ENCODE measurements around the gene TMEM258.

TMEM258 gene

DNA sequence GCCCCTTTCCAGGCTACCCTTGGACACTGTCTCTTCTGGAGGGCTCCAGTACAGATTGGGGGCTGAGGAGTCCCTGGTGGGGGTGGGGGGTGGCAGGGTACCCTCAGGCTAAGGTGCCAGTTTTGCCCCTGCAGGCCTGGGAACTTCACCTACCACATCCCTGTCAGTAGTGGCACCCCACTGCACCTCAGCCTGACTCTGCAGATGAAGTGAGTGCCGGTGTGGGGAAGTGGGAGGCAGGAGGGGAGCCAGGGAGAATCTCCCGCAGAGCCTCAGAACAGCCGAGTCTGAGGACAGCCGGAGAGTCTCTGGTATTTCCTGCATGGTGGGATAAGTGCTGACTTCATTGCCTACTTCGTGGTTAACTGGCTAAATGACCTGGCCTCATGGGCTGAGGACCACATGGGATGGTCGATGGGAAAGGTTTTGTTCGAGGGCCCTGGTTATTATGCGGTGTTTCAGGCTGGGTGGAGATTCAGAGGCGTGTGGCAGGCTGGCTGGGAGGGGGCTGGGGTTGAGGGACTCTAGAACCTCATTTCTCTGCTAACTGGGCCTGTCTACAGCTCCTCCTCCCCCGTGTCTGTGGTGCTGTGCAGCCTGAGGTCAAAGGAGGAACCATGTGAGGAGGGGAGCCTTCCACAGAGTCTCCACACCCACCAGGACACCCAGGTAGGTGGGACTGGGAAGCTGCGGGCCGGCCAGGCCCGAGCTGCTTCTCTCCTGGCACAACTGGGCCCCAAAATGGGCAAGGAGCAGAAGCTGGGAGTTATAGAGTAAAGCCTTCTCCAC is 8.5 kb downstream of the TMEM258 start:
- no peak overlapping the region for H3K27ac ChIP-seq (ENCODE audit: low read depth, low read length)
- H3K36me3 ChIP-seq (ENCODE audit: control insufficient read depth, insufficient read depth, low read length), result peaks cover 8% of the 10 kb centered on the region

DNA sequence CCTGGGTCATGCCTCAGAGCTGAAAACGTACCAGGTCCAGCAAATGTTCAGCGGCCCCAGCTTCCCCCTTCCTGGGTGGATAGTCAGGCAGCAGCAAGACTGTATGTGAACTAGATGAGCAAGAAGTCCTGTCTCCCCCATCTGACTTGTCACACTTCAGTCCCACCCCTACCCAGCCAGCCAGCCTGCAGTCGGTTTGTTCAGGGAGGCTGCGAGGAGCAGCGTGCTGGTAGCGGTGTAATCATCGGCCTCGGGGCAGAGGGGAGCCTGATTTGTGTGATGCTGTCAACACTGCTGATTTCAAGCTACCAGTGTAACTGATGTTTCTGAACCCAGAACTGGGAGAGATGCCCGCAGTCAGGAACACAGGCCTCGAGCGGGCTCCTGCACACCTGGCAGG is 9.6 kb downstream of the TMEM258 start:
- Histone ChIP-seq H3K79me1 (ENCODE audit: low read length) (no peaks in the 10 kb centered on the region), H3K36me3 (ENCODE audit: control insufficient read depth, insufficient read depth, low read length) (peaks cover 5% of the 10 kb centered on the region), H2BK5ac (ENCODE audit: low read length) (no peak overlapping the region), H3K56ac (ENCODE audit: low read length) (no peak overlapping the region), H3K18ac (ENCODE audit: low read length) (no peak overlapping the region), H3K4ac (ENCODE audit: low read depth, low read length) (no peak overlapping the region), H3K27me3 (ENCODE audit: insufficient read depth, low read length, poor library complexity) (no peaks in the 10 kb centered on the region), H2BK120ac (ENCODE audit: low read depth, low read length) (no peak overlapping the region), H3K4me1 (ENCODE audit: control insufficient read depth, low read depth, low read length) (no peaks in the 10 kb centered on the region), H3K79me2 (ENCODE audit: control insufficient read depth, insufficient read depth, low read length) (no peaks in the 10 kb centered on the region), H3K23ac (ENCODE audit: low read length) (no peak overlapping the region), H2BK15ac (replicated peaks; ENCODE audit: low read depth) (no peak overlapping the region), H3K4me3 (ENCODE audit: low read length) (no peak overlapping the region), H4K5ac (ENCODE audit: low read length) (no peak overlapping the region), H4K8ac (ENCODE audit: low read depth, low read length) (no peak overlapping the region), H3K4me2 (ENCODE audit: low read length) (no peak overlapping the region), H3K9ac (ENCODE audit: low read length) (no peak overlapping the region), H3K27ac (ENCODE audit: low read depth, low read length) (no peak overlapping the region), H2AK5ac (ENCODE audit: low read length) (no peak overlapping the region)
- no peak for DNase-seq
- WGBS (ENCODE audit: extremely low coverage, insufficient coverage, low lambda C conversion rate), result no CpG with 5 or more reads among the region's 11 CpGs

More for the DNA sequence above, 8.5 kb downstream of the TMEM258 start:
- no peak overlapping the region for H3K4me2 ChIP-seq (ENCODE audit: low read length)
- H2BK5ac ChIP-seq (ENCODE audit: low read length), result no peak overlapping the region
- no peaks in the 10 kb centered on the region for H3K79me1 ChIP-seq (ENCODE audit: low read length)
- no CpG with 5 or more reads among the region's 13 CpGs for WGBS (ENCODE audit: extremely low coverage, insufficient coverage, low lambda C conversion rate)
- H4K8ac ChIP-seq (ENCODE audit: low read depth, low read length), result no peak overlapping the region
- DNase-seq, result peak; percentile 54
- no peaks in the 10 kb centered on the region for H3K4me1 ChIP-seq (ENCODE audit: control insufficient read depth, low read depth, low read length)
- no peak overlapping the region for H2BK120ac ChIP-seq (ENCODE audit: low read depth, low read length)
- H3K4ac ChIP-seq (ENCODE audit: low read depth, low read length), result no peak overlapping the region
- H3K27me3 ChIP-seq (ENCODE audit: insufficient read depth, low read length, poor library complexity), result no peaks in the 10 kb centered on the region
- no peaks in the 10 kb centered on the region for H3K79me2 ChIP-seq (ENCODE audit: control insufficient read depth, insufficient read depth, low read length)
- no peak overlapping the region for H3K9ac ChIP-seq (ENCODE audit: low read length)
- no peak overlapping the region for H3K18ac ChIP-seq (ENCODE audit: low read length)
- H2BK15ac ChIP-seq (replicated peaks; ENCODE audit: low read depth), result no peak overlapping the region
- H3K56ac ChIP-seq (ENCODE audit: low read length), result no peak overlapping the region
- H2AK5ac ChIP-seq (ENCODE audit: low read length), result no peak overlapping the region
- H4K5ac ChIP-seq (ENCODE audit: low read length), result no peak overlapping the region
- no peak overlapping the region for H3K4me3 ChIP-seq (ENCODE audit: low read length)
- H3K23ac ChIP-seq (ENCODE audit: low read length), result no peak overlapping the region

DNA sequence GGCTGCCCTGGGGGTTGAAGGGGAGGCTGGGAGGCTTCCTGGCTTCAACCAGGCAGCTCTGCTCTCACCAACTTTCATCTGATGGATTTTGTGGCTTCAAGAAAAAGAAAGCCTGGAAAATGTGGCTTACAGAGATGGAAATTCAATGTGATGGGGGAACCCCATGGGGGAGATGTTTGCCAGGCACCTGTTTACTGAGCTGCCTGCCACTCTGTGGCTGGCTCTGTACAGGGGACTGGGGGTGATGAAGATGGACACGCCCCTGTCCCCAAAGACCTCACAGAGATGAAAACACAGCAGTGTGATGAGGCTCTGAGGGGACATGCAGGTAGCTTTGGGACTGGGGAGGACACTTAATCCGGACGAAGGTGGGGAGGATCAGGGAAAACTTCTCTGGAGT is 10.1 kb downstream of the TMEM258 start:
- Histone ChIP-seq H3K18ac (ENCODE audit: low read length) (no peak overlapping the region), H3K56ac (ENCODE audit: low read length) (no peak overlapping the region), H3K9ac (ENCODE audit: low read length) (no peak overlapping the region), H3K23ac (ENCODE audit: low read length) (no peak overlapping the region), H3K79me2 (ENCODE audit: control insufficient read depth, insufficient read depth, low read length) (no peaks in the 10 kb centered on the region), H3K36me3 (ENCODE audit: control insufficient read depth, insufficient read depth, low read length) (peaks cover 3% of the 10 kb centered on the region), H4K8ac (ENCODE audit: low read depth, low read length) (no peak overlapping the region), H3K4ac (ENCODE audit: low read depth, low read length) (no peak overlapping the region), H2BK5ac (ENCODE audit: low read length) (no peak overlapping the region), H3K27me3 (ENCODE audit: insufficient read depth, low read length, poor library complexity) (no peaks in the 10 kb centered on the region), H3K27ac (ENCODE audit: low read depth, low read length) (no peak overlapping the region), H3K4me1 (ENCODE audit: control insufficient read depth, low read depth, low read length) (no peaks in the 10 kb centered on the region), H3K79me1 (ENCODE audit: low read length) (no peaks in the 10 kb centered on the region), H3K4me3 (ENCODE audit: low read length) (no peak overlapping the region), H2BK15ac (replicated peaks; ENCODE audit: low read depth) (no peak overlapping the region), H4K5ac (ENCODE audit: low read length) (no peak overlapping the region), H2AK5ac (ENCODE audit: low read length) (no peak overlapping the region), H2BK120ac (ENCODE audit: low read depth, low read length) (no peak overlapping the region), H3K4me2 (ENCODE audit: low read length) (no peak overlapping the region)
- DNase-seq, result no peak
- no CpG with 5 or more reads among the region's 3 CpGs for WGBS (ENCODE audit: extremely low coverage, insufficient coverage, low lambda C conversion rate)

DNA sequence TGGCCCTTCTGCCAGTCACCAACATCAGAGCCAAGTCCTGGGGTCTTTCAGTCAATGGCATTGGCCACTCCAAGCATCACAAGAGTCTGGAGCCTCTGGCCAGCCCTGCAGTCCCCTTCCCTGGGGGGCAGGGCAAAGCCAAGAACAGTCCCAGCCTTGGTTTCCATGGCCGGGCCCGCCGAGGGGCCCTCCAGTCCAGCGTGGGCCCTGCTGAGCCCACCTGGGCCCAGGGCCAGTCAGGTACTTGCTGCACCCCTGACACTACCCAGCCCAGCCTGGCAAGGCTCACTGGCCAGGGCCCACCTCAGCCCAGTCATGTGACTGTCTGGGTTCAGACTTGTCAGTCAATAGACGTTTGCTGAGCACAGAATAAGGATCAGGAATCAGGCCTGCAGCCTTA is 10.8 kb downstream of the TMEM258 start:
- no peaks in the 10 kb centered on the region for H3K79me1 ChIP-seq (ENCODE audit: low read length)
- no peak overlapping the region for H2BK15ac ChIP-seq (replicated peaks; ENCODE audit: low read depth)
- no peak overlapping the region for H4K8ac ChIP-seq (ENCODE audit: low read depth, low read length)
- no peaks in the 10 kb centered on the region for H3K4me1 ChIP-seq (ENCODE audit: control insufficient read depth, low read depth, low read length)
- no peak for DNase-seq
- H3K36me3 ChIP-seq (ENCODE audit: control insufficient read depth, insufficient read depth, low read length), result peaks cover under 1% of the 10 kb centered on the region
- WGBS (ENCODE audit: extremely low coverage, insufficient coverage, low lambda C conversion rate), result no CpG with 5 or more reads among the region's 5 CpGs
- no peak overlapping the region for H2AK5ac ChIP-seq (ENCODE audit: low read length)
- no peak overlapping the region for H2BK5ac ChIP-seq (ENCODE audit: low read length)
- no peak overlapping the region for H3K18ac ChIP-seq (ENCODE audit: low read length)
- H3K4me2 ChIP-seq (ENCODE audit: low read length), result no peak overlapping the region
- no peaks in the 10 kb centered on the region for H3K79me2 ChIP-seq (ENCODE audit: control insufficient read depth, insufficient read depth, low read length)
- H3K27ac ChIP-seq (ENCODE audit: low read depth, low read length), result no peak overlapping the region
- H3K27me3 ChIP-seq (ENCODE audit: insufficient read depth, low read length, poor library complexity), result no peaks in the 10 kb centered on the region
- H3K4ac ChIP-seq (ENCODE audit: low read depth, low read length), result no peak overlapping the region
- H3K4me3 ChIP-seq (ENCODE audit: low read length), result no peak overlapping the region
- no peak overlapping the region for H3K9ac ChIP-seq (ENCODE audit: low read length)
- no peak overlapping the region for H3K23ac ChIP-seq (ENCODE audit: low read length)
- no peak overlapping the region for H4K5ac ChIP-seq (ENCODE audit: low read length)
- no peak overlapping the region for H2BK120ac ChIP-seq (ENCODE audit: low read depth, low read length)
- no peak overlapping the region for H3K56ac ChIP-seq (ENCODE audit: low read length)

DNA sequence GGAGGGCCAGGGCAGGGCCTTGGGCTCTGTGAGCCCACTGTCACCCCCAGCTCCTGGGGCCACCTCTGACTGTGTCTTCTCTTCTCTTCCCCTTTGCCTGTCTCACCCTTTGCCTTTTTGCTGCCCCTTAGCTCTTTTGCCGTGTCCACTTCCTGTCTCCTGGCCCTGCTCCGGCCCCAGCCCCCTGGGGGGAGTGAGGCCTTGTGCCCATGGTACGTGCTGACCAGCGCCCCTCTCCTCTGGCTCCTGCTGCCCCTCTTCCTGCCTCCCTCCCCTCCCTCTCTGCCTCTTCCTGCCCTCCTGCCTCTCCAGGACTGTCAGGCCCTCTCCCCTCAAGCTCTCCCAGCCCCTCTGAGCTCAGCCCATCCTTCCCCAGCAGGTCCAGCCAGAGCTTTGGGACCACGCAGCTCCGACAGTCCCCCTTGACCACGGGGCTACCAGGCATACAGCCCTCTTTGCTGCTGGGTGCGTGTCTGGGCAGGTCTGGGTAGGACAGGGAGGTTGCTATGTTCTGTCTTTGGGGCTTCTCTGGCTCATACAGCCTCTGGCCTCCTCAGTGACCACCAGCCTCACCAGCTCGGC is 11.7 kb downstream of the TMEM258 start:
- H3K56ac ChIP-seq (ENCODE audit: low read length), result no peak overlapping the region

More for the DNA sequence above, 11.7 kb downstream of the TMEM258 start:
- Histone ChIP-seq H3K79me1 (ENCODE audit: low read length) (no peaks in the 10 kb centered on the region), H2BK5ac (ENCODE audit: low read length) (no peak overlapping the region), H4K8ac (ENCODE audit: low read depth, low read length) (no peak overlapping the region), H3K4me3 (ENCODE audit: low read length) (no peak overlapping the region), H3K27ac (ENCODE audit: low read depth, low read length) (no peak overlapping the region), H3K36me3 (ENCODE audit: control insufficient read depth, insufficient read depth, low read length) (no peaks in the 10 kb centered on the region), H2BK120ac (ENCODE audit: low read depth, low read length) (no peak overlapping the region), H3K9ac (ENCODE audit: low read length) (no peak overlapping the region), H2BK15ac (replicated peaks; ENCODE audit: low read depth) (no peak overlapping the region), H3K4ac (ENCODE audit: low read depth, low read length) (no peak overlapping the region), H3K4me2 (ENCODE audit: low read length) (no peak overlapping the region), H3K23ac (ENCODE audit: low read length) (no peak overlapping the region), H2AK5ac (ENCODE audit: low read length) (no peak overlapping the region), H3K79me2 (ENCODE audit: control insufficient read depth, insufficient read depth, low read length) (no peaks in the 10 kb centered on the region), H3K18ac (ENCODE audit: low read length) (no peak overlapping the region), H4K5ac (ENCODE audit: low read length) (no peak overlapping the region), H3K4me1 (ENCODE audit: control insufficient read depth, low read depth, low read length) (no peaks in the 10 kb centered on the region), H3K27me3 (ENCODE audit: insufficient read depth, low read length, poor library complexity) (no peaks in the 10 kb centered on the region)
- DNase-seq, result no peak
- no CpG with 5 or more reads among the region's 9 CpGs for WGBS (ENCODE audit: extremely low coverage, insufficient coverage, low lambda C conversion rate)
